A549 (cell line): ENCODE data around the gene GLIPR2. TPM values are rescaled to one million over a fixed set of nuclear protein-coding genes. Genes with fewer than 3 reads are reported as not detected.

ENCODE experiments used
- ATAC-seq, 2 experiments: fragments of 200-7000 bp in 1 of 2; fragments of >200 bp in 1 of 2; cut with Nextera tagmentation in 1 of 2; cut with Tn5 transposase in 1 of 2; 3 replicates each; pipeline versions ENCODE4 v1.8.0 to v1.9.1; 2018 to 2020; ENCODE audit warnings: mild to moderate bottlenecking in 1 of 2, moderate library complexity in 1 of 2
- CTCF ChIA-PET: fragments of 300-600 bp; sonication (Branson Sonifier 250); formaldehyde crosslinking; extraction: SDS; loops from one replicate; lab custom pipeline; 2021; ENCODE audit warnings: antibody characterized with exemption, inconsistent platforms; lab: Yijun Ruan, JAX
- POLR2A ChIA-PET: fragments of 350-600 bp; formaldehyde crosslinking; extraction: SDS; loops from one replicate; lab custom pipeline; 2021; ENCODE audit warnings: antibody characterized with exemption, inconsistent platforms; lab: Yijun Ruan, JAX
- DNase-seq, 2 experiments: peaks; one replicate each; pipeline versions ENCODE4 v3.0.0 to v3.0.0-alpha.2; 2011 to 2016; ENCODE audit warnings: low read depth in 1 of 2, low spot score in 1 of 2
- FAIRE-seq: peaks from 2 replicates; lab custom pipeline; 2011; peaks lifted over from hg19 to GRCh38; lab: Jason Lieb, UNC
- H3K27ac ChIP-seq, 2 experiments: fragments of >200 bp; sonication (Bioruptor Twin); formaldehyde crosslinking; 3 replicates each; pipeline ENCODE4 v1.5.1; 2016 to 2017
- H3K4me1 ChIP-seq: fragments of >200 bp; sonication (Bioruptor Twin); formaldehyde crosslinking; 3 replicates; pipeline ENCODE4 v1.6.1; 2016
- H3K4me2 ChIP-seq: fragments of >200 bp; sonication (Bioruptor Twin); formaldehyde crosslinking; 3 replicates; pipeline ENCODE4 v1.6.1; 2016
- H3K4me3 ChIP-seq: fragments of >200 bp; sonication (Bioruptor Twin); formaldehyde crosslinking; 3 replicates; pipeline ENCODE4 v1.5.1; 2016
- H3K9me3 ChIP-seq: fragments of >200 bp; sonication (Bioruptor Twin); formaldehyde crosslinking; 3 replicates; pipeline ENCODE4 v1.6.1; 2016
- ATOH8 ChIP-seq: fragments of 250-450 bp; sonication (Bioruptor Pico); IDR thresholded peaks from 2 replicates; pipeline ENCODE4 v1.5.0; 2020; ENCODE audit warnings: low read depth, mild to moderate bottlenecking, moderate library complexity
- BHLHE40 ChIP-seq: IDR thresholded peaks from 2 replicates; pipeline ENCODE4 v1.6.1; 2012; ENCODE audit warnings: low read depth, low read length, inconsistent platforms
- CBX8 ChIP-seq: fragments of 200-600 bp; sonication (generic); IDR thresholded peaks from 2 replicates; pipeline ENCODE4 v1.6.1; 2016
- CHD2 ChIP-seq: fragments of 150-350 bp; IDR thresholded peaks from 2 replicates; pipeline ENCODE4 v1.6.1; 2014; ENCODE audit warnings: low read length; ENCODE audit not compliant: partially characterized antibody
- CHD4 ChIP-seq: fragments of 200-600 bp; sonication (generic); IDR thresholded peaks from 2 replicates; pipeline ENCODE4 v1.6.1; 2016; ENCODE audit warnings: antibody characterized with exemption, mild to moderate bottlenecking, borderline replicate concordance
- EHMT2 ChIP-seq: fragments of 200-600 bp; sonication (generic); IDR thresholded peaks from 2 replicates; pipeline ENCODE4 v1.6.1; 2016; ENCODE audit warnings: antibody characterized with exemption, low read depth, mild to moderate bottlenecking, moderate library complexity
- FOXS1 ChIP-seq: fragments of 250-450 bp; sonication (Bioruptor Pico); IDR thresholded peaks from 2 replicates; pipeline ENCODE4 v1.5.0; 2020; ENCODE audit warnings: mild to moderate bottlenecking, moderate library complexity
- HES2 ChIP-seq: fragments of >200 bp; sonication (Bioruptor Twin); formaldehyde crosslinking; IDR thresholded peaks from 2 replicates; pipeline ENCODE4 v1.6.1; 2016
- HOXA7 ChIP-seq: fragments of 250-450 bp; sonication (Bioruptor Pico); IDR thresholded peaks from 2 replicates; pipeline ENCODE4 v1.5.0; 2020; ENCODE audit warnings: mild to moderate bottlenecking, moderate library complexity
- HOXB5 ChIP-seq: fragments of 250-450 bp; sonication (Bioruptor Pico); IDR thresholded peaks from 2 replicates; pipeline ENCODE4 v1.5.0; 2020; ENCODE audit warnings: mild to moderate bottlenecking, moderate library complexity
- JUN ChIP-seq, 2 experiments: fragments of >200 bp; sonication (Bioruptor Twin); formaldehyde crosslinking; IDR thresholded peaks; 2 replicates in 1 of 2; 3 replicates in 1 of 2; pipeline ENCODE4 v1.6.1; 2016 to 2017
- MAFK ChIP-seq: fragments of 450-650 bp; IDR thresholded peaks from 2 replicates; pipeline ENCODE4 v1.6.1; 2014; ENCODE audit not compliant: partially characterized antibody
- MAZ ChIP-seq: fragments of 150-350 bp; IDR thresholded peaks from 2 replicates; pipeline ENCODE4 v1.6.1; 2014; ENCODE audit warnings: antibody characterized with exemption, low read depth, low read length, borderline replicate concordance
- NPAS2 ChIP-seq: fragments of 250-450 bp; sonication (Bioruptor Pico); IDR thresholded peaks from 2 replicates; pipeline ENCODE4 v1.8.0; 2022; ENCODE audit warnings: mild to moderate bottlenecking, moderate library complexity, borderline replicate concordance
- NR3C1 ChIP-seq: fragments of >200 bp; sonication (Bioruptor Twin); formaldehyde crosslinking; IDR thresholded peaks from 3 replicates; pipeline ENCODE4 v1.6.1; 2017
- RAD21 ChIP-seq, 2 experiments: fragments of >200 bp in 1 of 2; sonication (Bioruptor Twin) in 1 of 2; formaldehyde crosslinking in 1 of 2; IDR thresholded peaks in 1 of 2; conservative IDR thresholded peaks in 1 of 2; 2 replicates in 1 of 2; 3 replicates in 1 of 2; pipeline ENCODE4 v1.6.1; 2012 to 2018; ENCODE audit warnings: inconsistent platforms in 1 of 2
- RCOR1 ChIP-seq: fragments of 150-350 bp; IDR thresholded peaks from 2 replicates; pipeline ENCODE4 v1.6.1; 2014; ENCODE audit warnings: antibody characterized with exemption, low read length, low read depth
- RFX5 ChIP-seq: fragments of 450-650 bp; IDR thresholded peaks from 2 replicates; pipeline ENCODE4 v1.7.1; 2014; ENCODE audit warnings: antibody characterized with exemption, mild to moderate bottlenecking, moderate library complexity
- RNF2 ChIP-seq: fragments of 200-600 bp; sonication (generic); IDR thresholded peaks from 2 replicates; pipeline ENCODE4 v1.6.1; 2016; ENCODE audit warnings: low read depth, mild to moderate bottlenecking, antibody characterized with exemption, moderate library complexity, borderline replicate concordance
- TFCP2L1 ChIP-seq: fragments of 250-450 bp; sonication (Bioruptor Pico); IDR thresholded peaks from 2 replicates; pipeline ENCODE4 v1.5.0; 2021; ENCODE audit warnings: mild to moderate bottlenecking
- TP53 ChIP-seq: fragments of 250-450 bp; sonication (Bioruptor Pico); IDR thresholded peaks from 2 replicates; pipeline ENCODE4 v1.5.0; 2021; ENCODE audit warnings: mild to moderate bottlenecking, moderate library complexity
- ZC3H11A ChIP-seq: fragments of 450-650 bp; IDR thresholded peaks from 2 replicates; pipeline ENCODE4 v1.6.1; 2014; ENCODE audit warnings: antibody characterized with exemption, mild to moderate bottlenecking
- ZFP36 ChIP-seq: fragments of 450-650 bp; IDR thresholded peaks from 2 replicates; pipeline ENCODE4 v1.6.1; 2014; ENCODE audit warnings: borderline replicate concordance; ENCODE audit not compliant: partially characterized antibody
- whole genome bisulfite sequencing: methylation state at CpG from one replicate; pipeline ENCODE4 v1.1.6; 2017; ENCODE audit errors: missing lambda C conversion rate; 5-methylcytosine and 5-hydroxymethylcytosine counted together
- polyA plus RNA-seq, 4 experiments: library from polyadenylated mRNA; depleted of rRNA in 3 of 4; stranded (reverse); fragments of >200 nt; fragmentation: RNase III in 1 of 4; extraction: RNeasy Plus Mini Kit Qiagen cat#74134 plus additional on column Dnase treatment in 1 of 4; gene quantifications; 2 replicates in 3 of 4; 3 replicates in 1 of 4; pipeline ENCODE4 v1.2.3, GENCODE V29; 2011 to 2017
- TF ChIP-seq, protein P1 (sequence below): IDR thresholded peaks from 2 replicates; pipeline ENCODE4 v1.6.1; 2012
- TF ChIP-seq, protein P2 (sequence below): fragments of >200 bp; sonication (Bioruptor Twin); formaldehyde crosslinking; IDR thresholded peaks from 3 replicates; pipeline ENCODE4 v1.5.1; 2016
- TF ChIP-seq, protein P3 (sequence below): IDR thresholded peaks from 2 replicates; pipeline ENCODE4 v1.6.1; 2012
- TF ChIP-seq, protein P4 (sequence below): fragments of 450-650 bp; IDR thresholded peaks from 2 replicates; pipeline ENCODE4 v1.6.1; 2014; ENCODE audit warnings: antibody characterized with exemption

Gene GLIPR2
- polyA plus RNA-seq, 2 of the 4 experiments (the other 2 are of a cell fraction): 9.0 to 16.0 TPM

DNA sequence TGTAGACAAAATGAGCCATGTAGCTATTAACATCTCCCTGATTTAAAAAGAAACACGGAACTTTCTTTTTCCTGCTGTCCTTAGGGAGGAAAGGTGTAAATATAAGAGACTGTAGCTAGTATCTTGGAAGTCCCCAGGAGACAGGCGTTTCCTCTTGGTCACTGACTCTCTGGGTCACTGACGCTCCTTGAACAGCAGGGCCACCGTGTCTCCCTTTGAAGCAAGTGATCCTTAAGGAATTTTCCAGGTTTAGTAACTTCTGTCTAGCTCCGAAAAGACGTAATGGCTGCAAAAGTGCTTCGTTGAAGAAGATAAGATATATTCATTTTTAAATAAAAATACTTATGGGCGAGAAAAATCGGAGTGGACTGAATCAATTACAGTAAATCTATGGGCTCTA, 53.4 kb downstream of the GLIPR2 start:
- TF ChIP-seq CHD2 (no peak), HOXB5 (CRISPR knock-in tag) (no peak), ZFP36 (no peak), ATOH8 (CRISPR knock-in tag) (no peak), RCOR1 (no peak), RAD21 (conservative IDR thresholded peaks at IDR 0.05 in 1 of 2, IDR thresholded peaks at IDR 0.05 in 1 of 2) (no peak), EHMT2 (no peak), HOXA7 (CRISPR knock-in tag) (no peak), NPAS2 (no peak), CBX8 (no peak), TFCP2L1 (CRISPR knock-in tag) (no peak), NR3C1 (no peak), FOXS1 (CRISPR knock-in tag) (no peak)
- TF ChIP-seq, protein P1, sequence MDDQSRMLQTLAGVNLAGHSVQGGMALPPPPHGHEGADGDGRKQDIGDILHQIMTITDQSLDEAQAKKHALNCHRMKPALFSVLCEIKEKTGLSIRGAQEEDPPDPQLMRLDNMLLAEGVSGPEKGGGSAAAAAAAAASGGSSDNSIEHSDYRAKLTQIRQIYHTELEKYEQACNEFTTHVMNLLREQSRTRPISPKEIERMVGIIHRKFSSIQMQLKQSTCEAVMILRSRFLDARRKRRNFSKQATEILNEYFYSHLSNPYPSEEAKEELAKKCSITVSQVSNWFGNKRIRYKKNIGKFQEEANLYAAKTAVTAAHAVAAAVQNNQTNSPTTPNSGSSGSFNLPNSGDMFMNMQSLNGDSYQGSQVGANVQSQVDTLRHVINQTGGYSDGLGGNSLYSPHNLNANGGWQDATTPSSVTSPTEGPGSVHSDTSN: no peak
- TF ChIP-seq, protein P2, sequence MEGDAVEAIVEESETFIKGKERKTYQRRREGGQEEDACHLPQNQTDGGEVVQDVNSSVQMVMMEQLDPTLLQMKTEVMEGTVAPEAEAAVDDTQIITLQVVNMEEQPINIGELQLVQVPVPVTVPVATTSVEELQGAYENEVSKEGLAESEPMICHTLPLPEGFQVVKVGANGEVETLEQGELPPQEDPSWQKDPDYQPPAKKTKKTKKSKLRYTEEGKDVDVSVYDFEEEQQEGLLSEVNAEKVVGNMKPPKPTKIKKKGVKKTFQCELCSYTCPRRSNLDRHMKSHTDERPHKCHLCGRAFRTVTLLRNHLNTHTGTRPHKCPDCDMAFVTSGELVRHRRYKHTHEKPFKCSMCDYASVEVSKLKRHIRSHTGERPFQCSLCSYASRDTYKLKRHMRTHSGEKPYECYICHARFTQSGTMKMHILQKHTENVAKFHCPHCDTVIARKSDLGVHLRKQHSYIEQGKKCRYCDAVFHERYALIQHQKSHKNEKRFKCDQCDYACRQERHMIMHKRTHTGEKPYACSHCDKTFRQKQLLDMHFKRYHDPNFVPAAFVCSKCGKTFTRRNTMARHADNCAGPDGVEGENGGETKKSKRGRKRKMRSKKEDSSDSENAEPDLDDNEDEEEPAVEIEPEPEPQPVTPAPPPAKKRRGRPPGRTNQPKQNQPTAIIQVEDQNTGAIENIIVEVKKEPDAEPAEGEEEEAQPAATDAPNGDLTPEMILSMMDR: no peak
- Histone ChIP-seq H3K9me3 (no peaks in the 10 kb centered on the region), H3K27ac (peak overlapping the region; percentile 83 to 96), H3K4me2 (peak overlapping the region; percentile 94), H3K4me1 (peaks cover 28% of the 10 kb centered on the region), H3K4me3 (peak overlapping the region; percentile 87)
- CTCF ChIA-PET: interaction anchor here (0.7 to 6.6 kb wide), 27 partner anchors 8 to 279 kb away, joined by 3 to 61 read pairs (median 4); partner anchors contain the start of gene CCIN
- no peak for FAIRE-seq
- peak; percentile 28 to 56 for DNase-seq
- POLR2A ChIA-PET: interaction anchor here (0.6 to 2.1 kb wide), 41 partner anchors 8 to 427 kb away, joined by 3 to 30 read pairs (median 4); partner anchors contain the start of genes CCIN, GLIPR2, GNE and RECK
- no peak for ATAC-seq
- 9% methylated on average over 9 of the region's 9 CpGs for WGBS

DNA sequence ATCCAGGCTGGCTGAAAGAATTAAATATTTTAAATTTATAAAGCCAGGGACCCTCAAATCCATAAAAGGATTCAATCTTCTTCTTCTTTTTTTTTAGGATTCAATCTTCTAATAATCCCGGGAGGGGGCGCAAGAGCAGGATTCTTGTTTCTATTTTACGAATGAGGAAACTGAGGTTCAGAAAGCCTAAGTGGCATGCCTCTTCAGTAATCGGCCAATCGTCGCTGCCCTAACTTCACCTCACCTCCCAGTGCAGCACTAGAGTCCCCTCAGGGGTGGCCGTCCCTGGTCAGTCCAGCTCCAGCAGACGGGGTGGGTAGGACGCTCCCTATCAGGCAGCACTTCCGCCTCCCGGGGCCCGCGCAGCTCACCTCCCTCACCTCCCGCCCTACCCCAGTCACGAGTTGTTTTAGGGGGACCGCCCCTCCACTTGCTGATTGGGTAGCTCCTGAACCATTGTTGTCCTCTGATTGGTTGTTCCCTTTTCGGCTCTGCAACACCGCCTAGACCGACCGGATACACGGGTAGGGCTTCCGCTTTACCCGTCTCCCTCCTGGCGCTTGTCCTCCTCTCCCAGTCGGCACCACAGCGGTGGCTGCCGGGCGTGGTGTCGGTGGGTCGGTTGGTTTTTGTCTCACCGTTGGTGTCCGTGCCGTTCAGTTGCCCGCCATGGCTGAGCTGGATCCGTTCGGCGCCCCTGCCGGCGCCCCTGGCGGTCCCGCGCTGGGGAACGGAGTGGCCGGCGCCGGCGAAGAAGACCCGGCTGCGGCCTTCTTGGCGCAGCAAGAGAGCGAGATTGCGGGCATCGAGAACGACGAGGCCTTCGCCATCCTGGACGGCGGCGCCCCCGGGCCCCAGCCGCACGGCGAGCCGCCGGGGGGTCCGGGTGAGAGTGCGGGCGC, 54.1 kb downstream of the GLIPR2 start, which contains the start of gene CLTA:
Gene CLTA, plus strand, starts transcription at position 534 of the 902 bp plus-strand sequence. Its CDS starts 136 bp downstream, at position 670.
- ChIA-PET CTCF (interaction anchor here (0.7 to 6.6 kb wide), 29 partner anchors 9 to 280 kb away, joined by 3 to 61 read pairs (median 5); partner anchors contain the start of gene CCIN), POLR2A (interaction anchor here (0.6 to 2.1 kb wide), 42 partner anchors 9 to 843 kb away, joined by 3 to 30 read pairs (median 4); partner anchors contain the start of genes CCIN, GNE, RECK and RNF38)
- FAIRE-seq (no peak), ATAC-seq (peak; percentile 98 to 99), DNase-seq (peak; percentile 99)
- peaks cover 28% of the 10 kb centered on the region for H3K4me1 ChIP-seq
- H3K4me2 ChIP-seq: peak within 1 kb of the TSS; percentile 97
- H3K27ac ChIP-seq: peak within 1 kb of the TSS; percentile 89 to 96
- 2% methylated on average over 18 of the region's 68 CpGs for WGBS
- peak within 1 kb of the TSS; percentile 87 for H3K4me3 ChIP-seq
- H3K9me3 ChIP-seq: no peaks in the 10 kb centered on the region
- peak; percentile 56; the same call in 1 of the 2 replicates for TF ChIP-seq TP53 (CRISPR knock-in tag)
- TF ChIP-seq TFCP2L1 (CRISPR knock-in tag): 0 out of 2 replicates have a peak, but pooled peaks have one; percentile 66
- TF ChIP-seq CBX8: no peak
- 0 out of 2 replicates have a peak, but pooled peaks have one; percentile 39 for TF ChIP-seq MAZ
- TF ChIP-seq, protein P3, sequence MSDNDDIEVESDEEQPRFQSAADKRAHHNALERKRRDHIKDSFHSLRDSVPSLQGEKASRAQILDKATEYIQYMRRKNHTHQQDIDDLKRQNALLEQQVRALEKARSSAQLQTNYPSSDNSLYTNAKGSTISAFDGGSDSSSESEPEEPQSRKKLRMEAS: peak; percentile 72
- peak; percentile 66 for TF ChIP-seq RFX5
- peak in 1 of 2 experiments; percentile 30; a peak in 1 of 5 replicates for TF ChIP-seq RAD21 (conservative IDR thresholded peaks at IDR 0.05 in 1 of 2, IDR thresholded peaks at IDR 0.05 in 1 of 2)
- peak; percentile 54; the same call in 1 of the 2 replicates for TF ChIP-seq HOXA7 (CRISPR knock-in tag)
- no peak for TF ChIP-seq RNF2
- no peak for TF ChIP-seq CHD4
- TF ChIP-seq, protein P4, sequence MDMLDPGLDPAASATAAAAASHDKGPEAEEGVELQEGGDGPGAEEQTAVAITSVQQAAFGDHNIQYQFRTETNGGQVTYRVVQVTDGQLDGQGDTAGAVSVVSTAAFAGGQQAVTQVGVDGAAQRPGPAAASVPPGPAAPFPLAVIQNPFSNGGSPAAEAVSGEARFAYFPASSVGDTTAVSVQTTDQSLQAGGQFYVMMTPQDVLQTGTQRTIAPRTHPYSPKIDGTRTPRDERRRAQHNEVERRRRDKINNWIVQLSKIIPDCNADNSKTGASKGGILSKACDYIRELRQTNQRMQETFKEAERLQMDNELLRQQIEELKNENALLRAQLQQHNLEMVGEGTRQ: peak; percentile 74
- TF ChIP-seq JUN (IDR thresholded peaks at IDR 0.05): peak; percentile 81 to 83; a peak in 4 of 5 replicates
- no peak for TF ChIP-seq HES2
- TF ChIP-seq, protein P2: peak; percentile 62
- no peak for TF ChIP-seq BHLHE40
- TF ChIP-seq ZC3H11A: no peak
- no peak for TF ChIP-seq MAFK
- TF ChIP-seq CHD2: peak; percentile 17
